Measurements from ENCODE around the gene NCAN.

DNA sequence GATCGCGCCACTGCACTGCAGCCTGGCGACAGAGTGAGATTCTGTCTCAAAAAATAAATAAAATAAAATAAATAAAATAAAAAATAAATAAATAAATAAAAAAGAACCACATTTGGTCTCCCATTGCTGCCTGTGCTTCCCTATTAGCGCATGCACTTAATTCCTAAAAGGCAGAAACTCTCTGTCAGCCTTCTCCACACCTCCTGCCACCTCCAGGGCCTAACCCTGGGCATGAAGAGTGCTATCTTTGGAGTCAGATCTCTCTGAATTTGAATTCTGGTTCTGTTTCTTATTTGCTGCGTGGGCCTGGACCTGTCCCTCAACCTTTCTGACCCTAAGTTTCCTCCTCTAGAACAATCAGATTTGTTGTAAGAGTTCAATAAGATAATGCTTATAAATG lies 11.3 kb downstream of the NCAN start:
- TF ChIP-seq, protein P1, sequence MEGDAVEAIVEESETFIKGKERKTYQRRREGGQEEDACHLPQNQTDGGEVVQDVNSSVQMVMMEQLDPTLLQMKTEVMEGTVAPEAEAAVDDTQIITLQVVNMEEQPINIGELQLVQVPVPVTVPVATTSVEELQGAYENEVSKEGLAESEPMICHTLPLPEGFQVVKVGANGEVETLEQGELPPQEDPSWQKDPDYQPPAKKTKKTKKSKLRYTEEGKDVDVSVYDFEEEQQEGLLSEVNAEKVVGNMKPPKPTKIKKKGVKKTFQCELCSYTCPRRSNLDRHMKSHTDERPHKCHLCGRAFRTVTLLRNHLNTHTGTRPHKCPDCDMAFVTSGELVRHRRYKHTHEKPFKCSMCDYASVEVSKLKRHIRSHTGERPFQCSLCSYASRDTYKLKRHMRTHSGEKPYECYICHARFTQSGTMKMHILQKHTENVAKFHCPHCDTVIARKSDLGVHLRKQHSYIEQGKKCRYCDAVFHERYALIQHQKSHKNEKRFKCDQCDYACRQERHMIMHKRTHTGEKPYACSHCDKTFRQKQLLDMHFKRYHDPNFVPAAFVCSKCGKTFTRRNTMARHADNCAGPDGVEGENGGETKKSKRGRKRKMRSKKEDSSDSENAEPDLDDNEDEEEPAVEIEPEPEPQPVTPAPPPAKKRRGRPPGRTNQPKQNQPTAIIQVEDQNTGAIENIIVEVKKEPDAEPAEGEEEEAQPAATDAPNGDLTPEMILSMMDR (IDR thresholded peaks at IDR 0.05; ENCODE audit: poor library complexity): no peak
- no peak for TF ChIP-seq EZH2phosphoT487 (IDR thresholded peaks at IDR 0.05; ENCODE audit: low read depth, severe bottlenecking, unreplicated experiment)
- TF ChIP-seq EZH2 (IDR thresholded peaks at IDR 0.05; ENCODE audit: borderline replicate concordance): no peak
